ENCODE results near the gene LNPK.
"Not testable (repeated sequence)": the region's sequence is repeated elsewhere in the genome, so short reads cannot be mapped to it uniquely, and the experiment has no call there.

Gene LNPK

GRCh38 chr2:175966839-175967238 is 35.2 kb downstream of the LNPK start:
- no peak for DNase-seq

GRCh38 chr2:175965773-175966172 is 36.3 kb downstream of the LNPK start:
- DNase-seq = no peak

- DNase-seq = no peak
Measured at GRCh38 chr2:175964195-175964594, 37.9 kb downstream of the LNPK start.

- DNase-seq = not testable (repeated sequence)
Measured at GRCh38 chr2:175963171-175963570, 38.9 kb downstream of the LNPK start.

GRCh38 chr2:175957845-175958244 is 44.2 kb downstream of the LNPK start:
- DNase-seq = no peak

GRCh38 chr2:175955136-175955535 is 46.9 kb downstream of the LNPK start:
- DNase-seq = no peak

- no peak for DNase-seq
Measured at GRCh38 chr2:175950512-175950911, 51.6 kb downstream of the LNPK start.

- no peak for DNase-seq
Measured at GRCh38 chr2:175948191-175948590, 53.9 kb downstream of the LNPK start.

- no peak for DNase-seq
Measured at GRCh38 chr2:175947073-175947472, 55.0 kb downstream of the LNPK start.

GRCh38 chr2:175941699-175942098 is 60.4 kb downstream of the LNPK start:
- no peak for DNase-seq

- no peak for DNase-seq
Measured at GRCh38 chr2:175937216-175937615, 64.9 kb downstream of the LNPK start.

GRCh38 chr2:175935289-175936181 is 66.5 kb downstream of the LNPK start:
- DNase-seq = no peak

GRCh38 chr2:175932675-175933074 is 69.4 kb downstream of the LNPK start:
- DNase-seq = no peak

- no peak for DNase-seq
Measured at GRCh38 chr2:175931805-175932204, 70.3 kb downstream of the LNPK start.

- DNase-seq = no peak
Measured at GRCh38 chr2:175930504-175930903, 71.6 kb downstream of the LNPK start.

GRCh38 chr2:175929850-175930249 is 72.2 kb downstream of the LNPK start:
- DNase-seq = no peak

GRCh38 chr2:175926272-175926671 is 75.8 kb downstream of the LNPK start:
- DNase-seq = no peak

GRCh38 chr2:175922160-175922559 is 79.9 kb downstream of the LNPK start:
- DNase-seq = no peak

- no peak for DNase-seq
Measured at GRCh38 chr2:175918935-175919334, 83.1 kb downstream of the LNPK start.

- DNase-seq = no peak
Measured at GRCh38 chr2:175914846-175915245, 87.2 kb downstream of the LNPK start.

GRCh38 chr2:175913849-175914743 is 88.0 kb downstream of the LNPK start:
- DNase-seq = not testable (repeated sequence)

GRCh38 chr2:175913267-175913666 is 88.8 kb downstream of the LNPK start:
- not testable (repeated sequence) for DNase-seq

GRCh38 chr2:175904035-175904434 is 98.0 kb downstream of the LNPK start:
- DNase-seq = no peak
